ENCODE data around the gene SERINC1.
A peak's percentile ranks its signal among the peaks of the same experiment; 100 is the strongest.

DNA sequence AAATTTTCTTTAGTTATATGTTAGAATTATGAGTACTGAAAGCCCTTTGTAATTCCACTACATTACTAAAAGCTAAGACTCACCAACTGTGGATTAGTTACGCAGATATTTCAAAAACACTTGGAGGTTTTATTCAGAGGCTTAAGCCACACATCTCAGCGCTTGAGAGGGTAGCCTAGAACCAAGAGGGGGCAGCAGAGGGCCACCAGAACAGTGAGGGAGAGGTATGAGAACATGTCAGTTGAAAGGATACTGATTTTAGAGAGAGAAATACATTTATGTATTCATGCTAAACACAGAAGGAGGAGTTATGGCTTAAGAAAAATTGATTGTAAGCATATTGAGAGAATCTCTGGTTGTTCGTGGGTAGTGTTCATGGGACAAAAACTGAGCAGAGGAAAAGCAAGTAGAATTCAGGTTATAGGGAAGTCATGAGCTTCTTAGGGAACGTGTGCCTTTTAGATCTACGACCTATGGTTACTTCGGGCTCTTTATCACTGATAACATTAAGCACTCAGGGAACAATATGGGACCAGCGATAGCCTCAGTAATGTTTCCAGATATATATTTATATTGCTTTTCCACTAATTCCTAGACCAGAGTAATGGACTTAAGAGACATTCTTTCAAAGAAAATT, 20.4 kb upstream of the SERINC1 start:
- TF ChIP-seq, protein P1, sequence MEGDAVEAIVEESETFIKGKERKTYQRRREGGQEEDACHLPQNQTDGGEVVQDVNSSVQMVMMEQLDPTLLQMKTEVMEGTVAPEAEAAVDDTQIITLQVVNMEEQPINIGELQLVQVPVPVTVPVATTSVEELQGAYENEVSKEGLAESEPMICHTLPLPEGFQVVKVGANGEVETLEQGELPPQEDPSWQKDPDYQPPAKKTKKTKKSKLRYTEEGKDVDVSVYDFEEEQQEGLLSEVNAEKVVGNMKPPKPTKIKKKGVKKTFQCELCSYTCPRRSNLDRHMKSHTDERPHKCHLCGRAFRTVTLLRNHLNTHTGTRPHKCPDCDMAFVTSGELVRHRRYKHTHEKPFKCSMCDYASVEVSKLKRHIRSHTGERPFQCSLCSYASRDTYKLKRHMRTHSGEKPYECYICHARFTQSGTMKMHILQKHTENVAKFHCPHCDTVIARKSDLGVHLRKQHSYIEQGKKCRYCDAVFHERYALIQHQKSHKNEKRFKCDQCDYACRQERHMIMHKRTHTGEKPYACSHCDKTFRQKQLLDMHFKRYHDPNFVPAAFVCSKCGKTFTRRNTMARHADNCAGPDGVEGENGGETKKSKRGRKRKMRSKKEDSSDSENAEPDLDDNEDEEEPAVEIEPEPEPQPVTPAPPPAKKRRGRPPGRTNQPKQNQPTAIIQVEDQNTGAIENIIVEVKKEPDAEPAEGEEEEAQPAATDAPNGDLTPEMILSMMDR (IDR thresholded peaks at IDR 0.05) = peak; percentile 71 to 95 (median 86)
- TF ChIP-seq POLR2A (IDR thresholded peaks at IDR 0.05) = no peak
